Stimulated activated CD8-positive, alpha-beta memory T cell treated with anti-CD3 and anti-CD28 coated beads, Interleukin-4, amount 100 ng/mL, for 1 hour (primary cell): Measurements from ENCODE around the gene HOXC10.

ENCODE experiments used
- DNase-seq, 2 donors: peaks; one replicate each; pipeline ENCODE4 v3.0.0-alpha.2; 2020; ENCODE audit warnings: low read depth in 2 of 2, low spot score in 1 of 2

Gene HOXC10

GRCh38 chr12:53976823-53977595 lies 7.9 kb upstream of the HOXC10 start:
- no peak for DNase-seq

DNA sequence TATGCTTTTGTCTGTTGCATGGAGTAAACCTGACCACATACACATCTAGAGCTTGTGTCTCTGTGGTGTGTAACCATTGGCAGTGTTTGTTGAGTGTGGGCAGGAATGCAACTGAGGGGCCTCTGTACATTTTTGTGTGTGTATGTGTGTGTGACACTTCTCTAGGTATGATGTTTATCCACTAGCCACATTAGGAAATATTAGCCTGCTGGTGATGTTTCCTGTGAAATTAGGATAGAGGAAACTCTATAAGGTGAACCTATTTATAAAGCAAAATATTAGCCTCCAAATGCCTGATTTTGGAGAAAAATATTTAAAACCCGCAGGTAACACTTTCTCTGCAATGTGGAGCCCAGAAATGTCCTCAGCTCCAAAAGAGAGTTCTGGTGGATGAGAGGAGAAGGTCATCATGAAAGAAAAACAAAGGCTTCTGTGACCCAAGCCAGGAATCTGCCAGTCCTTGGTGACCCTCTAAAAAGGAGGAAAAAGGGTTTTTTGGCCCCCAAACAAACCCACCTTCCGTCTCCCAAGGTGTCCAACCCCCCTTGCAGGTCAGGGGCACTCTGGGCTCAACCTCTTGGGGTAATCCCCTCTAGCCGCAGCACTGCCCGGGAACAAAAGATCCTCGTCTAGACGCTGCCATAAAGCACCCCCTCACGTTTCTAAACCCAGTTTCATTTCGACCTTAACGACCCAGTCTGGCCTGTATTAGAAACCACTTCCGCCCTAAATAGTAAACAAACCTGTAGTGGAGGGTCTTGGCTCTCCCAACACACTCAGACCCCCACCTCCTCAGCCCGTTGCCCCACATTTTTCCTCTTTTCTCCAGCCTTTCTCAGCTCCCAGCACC lies 7.1 kb upstream of the HOXC10 start:
- no peak for DNase-seq

- DNase-seq: no peak
These were observed 6.2 kb upstream of the HOXC10 start for GRCh38 chr12:53978477-53979356.

- no peak for DNase-seq
These were observed 4.7 kb upstream of the HOXC10 start for GRCh38 chr12:53980104-53980801.

GRCh38 chr12:53980802-53981496 lies 4.0 kb upstream of the HOXC10 start:
- no peak for DNase-seq

DNA sequence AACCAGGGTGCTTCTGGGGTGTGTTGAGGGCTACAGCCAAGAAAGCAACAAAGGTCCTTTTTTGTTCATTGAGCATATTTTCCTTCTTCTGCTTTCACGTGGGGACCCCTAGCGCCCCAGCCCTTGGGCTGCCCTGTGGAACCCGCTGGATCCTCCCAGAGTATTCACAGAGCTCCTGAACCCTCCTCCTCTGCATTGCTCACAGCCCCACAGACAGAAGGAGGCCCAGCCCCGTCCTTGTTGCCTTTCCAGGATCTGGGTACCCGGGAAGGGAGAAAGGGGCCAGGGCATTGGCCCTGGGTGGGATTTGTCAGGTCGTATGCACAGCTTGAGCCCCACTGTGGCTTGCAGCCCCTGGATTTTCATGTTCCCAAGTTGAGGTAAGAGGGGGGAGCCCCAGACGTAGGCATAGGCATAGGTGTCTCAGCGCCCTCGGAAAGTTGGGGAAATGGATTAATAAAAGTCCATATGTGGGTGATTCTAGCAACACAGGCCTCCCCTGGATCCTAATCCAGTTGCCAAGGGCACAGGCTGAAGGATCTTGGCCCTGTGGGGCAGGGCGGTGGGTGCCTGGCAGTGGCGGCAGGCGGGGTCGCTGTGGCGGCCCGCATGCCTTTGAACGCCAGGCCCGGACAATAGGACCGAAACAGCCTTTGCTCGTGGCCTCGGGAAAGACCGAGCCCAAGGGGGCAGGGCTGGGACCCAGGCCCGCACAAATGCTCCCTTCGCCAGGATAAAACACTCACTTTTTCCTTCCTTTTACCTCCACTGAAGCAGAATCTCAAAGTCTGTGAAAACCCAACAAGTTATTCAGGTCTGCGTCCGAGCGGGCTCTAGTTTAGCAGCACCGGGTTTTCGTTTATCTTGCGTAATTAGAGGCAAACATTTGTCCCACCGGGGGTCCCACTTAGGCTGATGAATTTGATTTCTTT lies 3.0 kb upstream of the HOXC10 start:
- no peak for DNase-seq

DNA sequence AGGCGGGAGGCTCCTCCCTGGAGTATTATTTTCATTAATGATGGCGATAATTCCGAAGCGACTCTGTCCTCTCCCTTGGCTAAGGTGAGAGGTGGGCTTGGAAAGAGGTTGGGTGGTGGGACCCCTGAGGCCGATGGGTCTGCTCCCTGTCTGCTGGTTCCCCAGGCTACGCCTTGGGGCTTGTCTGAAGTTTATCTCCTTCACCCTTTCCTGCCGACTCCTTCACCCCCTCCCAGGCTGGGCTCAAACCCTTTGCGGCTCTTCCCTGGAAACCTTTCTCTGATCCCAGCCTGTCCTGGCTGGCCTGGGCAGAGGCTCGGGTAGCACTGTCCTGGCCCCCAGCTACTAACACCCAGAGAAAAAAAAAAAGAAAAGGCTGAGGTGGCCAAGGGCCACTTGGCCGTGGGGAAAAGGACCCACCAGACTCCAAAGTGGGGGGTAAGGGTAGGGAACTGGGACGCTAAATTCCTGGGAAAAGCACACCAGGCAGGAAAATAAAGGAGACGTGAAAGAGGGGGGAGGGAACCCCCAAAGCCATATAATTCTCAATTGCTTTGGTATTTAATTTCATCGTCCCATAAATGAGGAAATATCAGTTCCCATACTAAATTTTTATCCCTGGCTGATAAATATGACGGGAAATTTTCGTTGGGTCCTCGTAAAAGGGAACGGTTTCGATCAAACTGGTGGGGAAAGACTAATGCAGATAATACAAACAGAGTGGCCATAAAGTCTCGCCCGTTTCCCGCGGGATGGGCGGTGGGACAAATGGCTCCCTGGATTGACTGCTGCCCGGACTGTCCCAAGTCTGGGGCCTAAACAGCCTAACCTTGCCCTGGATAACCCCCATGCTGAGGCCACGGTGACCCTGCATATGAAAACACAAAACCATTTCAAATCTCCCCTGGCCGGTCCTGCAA lies 2.0 kb upstream of the HOXC10 start:
- DNase-seq: no peak

- no peak for DNase-seq
These were observed 1.4 kb upstream of the HOXC10 start for GRCh38 chr12:53983568-53983949.

DNA sequence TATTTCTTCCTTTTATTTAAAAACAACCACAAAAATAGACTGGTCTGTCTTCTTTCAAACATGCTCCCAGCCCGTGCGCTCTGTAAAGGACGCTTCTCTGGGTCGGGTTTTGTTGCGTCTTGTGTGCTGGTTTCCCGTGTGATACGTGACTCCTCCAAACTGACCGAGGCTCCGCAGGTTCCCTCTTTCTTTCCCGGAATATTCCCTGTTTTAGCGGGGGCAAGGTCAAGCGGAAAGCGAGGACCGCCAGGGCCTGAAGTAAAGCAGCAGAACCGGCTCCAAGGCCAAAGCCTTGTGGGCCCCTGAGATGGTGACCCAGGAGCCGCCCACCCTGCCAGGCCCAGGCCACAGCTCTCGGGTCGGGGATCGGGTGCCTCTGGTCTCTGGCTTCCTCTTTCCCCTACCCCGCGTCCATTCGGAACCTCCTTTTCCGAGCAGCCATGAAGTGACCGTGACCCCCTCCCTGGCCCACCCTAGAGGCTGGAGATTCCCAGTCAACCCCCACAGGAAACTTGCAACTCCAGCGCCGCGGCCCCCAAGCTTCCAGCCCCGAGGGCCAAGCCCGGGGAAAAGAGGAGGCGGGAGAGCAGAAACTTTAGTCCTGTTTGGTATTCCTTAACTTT lies 885 bp upstream of the HOXC10 start:
- DNase-seq: no peak

DNA sequence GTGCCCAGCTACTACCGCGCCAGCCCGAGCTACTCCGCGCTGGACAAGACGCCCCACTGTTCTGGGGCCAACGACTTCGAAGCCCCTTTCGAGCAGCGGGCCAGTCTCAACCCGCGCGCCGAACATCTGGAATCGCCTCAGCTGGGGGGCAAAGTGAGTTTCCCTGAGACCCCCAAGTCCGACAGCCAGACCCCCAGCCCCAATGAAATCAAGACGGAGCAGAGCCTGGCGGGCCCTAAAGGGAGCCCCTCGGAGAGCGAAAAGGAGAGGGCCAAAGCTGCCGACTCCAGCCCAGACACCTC lies 697 bp downstream of the HOXC10 start:
- no peak for DNase-seq

DNA sequence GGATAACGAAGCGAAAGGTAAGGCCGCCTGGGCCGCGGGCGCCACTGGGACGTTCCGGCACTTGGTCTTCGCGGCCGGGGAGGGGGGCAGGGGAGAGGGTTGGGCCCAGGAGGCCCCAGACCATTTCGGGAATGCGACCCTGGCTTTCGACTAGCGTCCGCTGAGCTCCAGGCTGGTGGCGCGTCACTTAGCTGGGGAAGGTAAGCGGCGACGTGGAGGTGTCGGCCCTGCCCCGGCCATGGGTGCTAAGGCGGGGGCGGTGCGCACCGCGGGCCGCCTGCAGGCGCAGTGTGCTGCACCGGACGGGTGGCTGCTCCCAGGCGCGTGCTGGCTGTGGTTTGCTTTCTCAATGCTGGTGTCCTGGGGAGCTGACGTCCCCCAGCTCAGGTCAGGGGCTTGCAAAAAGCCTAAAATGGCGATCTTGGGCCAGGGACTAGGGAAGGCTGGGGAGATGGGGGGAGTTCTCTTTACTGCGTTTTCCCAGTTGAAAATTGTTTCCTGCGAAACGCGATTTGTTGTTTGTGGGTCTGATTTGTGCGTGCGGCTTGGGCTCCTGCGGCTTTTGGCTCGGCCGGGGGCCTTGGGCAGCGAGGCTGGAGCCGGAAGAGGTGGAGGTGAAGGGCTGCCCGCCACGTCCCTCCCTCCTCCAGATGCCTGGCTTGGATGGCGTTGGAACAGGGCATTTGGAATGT lies 1.2 kb downstream of the HOXC10 start:
- no peak for DNase-seq

DNA sequence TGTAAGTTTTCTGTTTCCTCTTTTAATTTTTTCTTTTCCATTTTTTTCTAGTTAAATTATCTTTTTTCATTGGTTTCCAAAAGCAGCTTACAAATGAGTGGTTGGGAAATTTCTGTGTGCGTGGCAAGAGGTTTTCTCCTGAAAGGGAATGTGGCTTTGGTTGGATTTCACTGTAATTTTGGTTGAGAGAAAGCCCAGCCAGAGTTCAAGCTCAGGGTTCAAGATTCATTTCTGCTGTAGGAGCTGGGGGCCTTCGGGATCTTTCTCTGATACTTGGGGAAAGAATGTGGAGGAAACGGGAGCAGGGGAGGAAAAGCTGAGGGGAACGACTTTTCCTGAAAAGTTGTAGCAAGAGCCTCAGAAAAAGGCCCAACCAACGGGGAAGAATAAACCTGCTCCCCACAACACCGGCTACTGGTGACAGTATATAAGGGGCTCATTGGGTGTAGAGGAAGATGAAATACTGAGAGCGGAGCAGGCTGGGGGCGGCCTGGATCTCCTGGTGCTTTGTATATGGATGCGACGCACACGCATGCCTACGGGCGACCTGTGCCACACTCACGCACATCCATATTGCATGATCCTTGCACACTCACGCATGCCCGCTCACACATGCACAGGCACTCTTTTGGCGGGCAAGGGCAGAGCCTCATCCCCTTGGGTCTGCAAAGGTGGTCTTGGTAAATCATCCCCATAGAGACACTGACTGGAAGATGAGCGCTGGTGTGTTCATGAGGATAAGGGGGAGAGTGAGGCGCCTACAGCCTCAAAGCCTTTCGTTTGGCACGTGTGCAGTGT lies 1.9 kb downstream of the HOXC10 start:
- no peak for DNase-seq

- DNase-seq: no peak
These were observed 2.9 kb downstream of the HOXC10 start for GRCh38 chr12:53987787-53988230.

GRCh38 chr12:53988541-53989226 lies 3.7 kb downstream of the HOXC10 start:
- DNase-seq: no peak

DNA sequence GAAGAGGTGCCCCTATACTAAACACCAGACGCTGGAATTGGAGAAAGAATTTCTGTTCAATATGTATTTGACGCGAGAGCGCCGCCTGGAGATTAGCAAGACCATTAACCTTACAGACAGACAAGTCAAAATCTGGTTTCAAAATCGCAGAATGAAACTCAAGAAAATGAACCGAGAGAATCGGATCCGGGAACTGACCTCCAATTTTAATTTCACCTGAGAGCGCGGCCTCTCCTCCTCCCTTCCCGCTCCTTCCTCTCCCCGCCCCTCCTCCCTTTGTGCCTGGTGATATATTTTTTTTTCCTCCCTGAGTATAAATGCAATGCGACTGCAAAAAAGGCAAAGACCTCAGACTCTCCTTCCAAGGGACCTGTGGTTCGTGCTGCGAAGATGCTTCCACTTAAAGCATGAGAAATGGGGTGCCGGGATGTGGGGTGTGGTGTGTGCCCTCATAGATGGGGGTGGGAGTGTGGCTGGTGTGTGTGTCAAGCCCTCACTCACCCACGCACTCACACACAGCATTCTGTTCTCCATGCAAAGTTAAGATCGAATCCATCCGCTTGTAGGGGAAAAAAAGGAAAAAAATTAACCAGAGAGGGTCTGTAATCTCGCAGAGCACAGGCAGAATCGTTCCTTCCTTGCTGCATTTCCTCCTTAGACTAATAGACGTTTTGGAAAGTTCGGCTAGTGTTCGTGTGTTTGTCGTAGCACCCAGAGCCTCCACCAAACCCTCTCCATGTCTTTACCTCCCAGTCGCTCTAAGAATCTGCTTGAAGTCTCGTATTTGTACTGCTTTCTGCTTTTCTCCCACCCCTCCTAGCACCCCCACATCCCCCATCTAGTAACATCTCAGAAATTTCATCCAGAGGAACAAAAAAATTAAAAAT lies 4.5 kb downstream of the HOXC10 start:
- no peak for DNase-seq
